ENCODE measurements around the gene SRRD.

The SRRD gene

DNA sequence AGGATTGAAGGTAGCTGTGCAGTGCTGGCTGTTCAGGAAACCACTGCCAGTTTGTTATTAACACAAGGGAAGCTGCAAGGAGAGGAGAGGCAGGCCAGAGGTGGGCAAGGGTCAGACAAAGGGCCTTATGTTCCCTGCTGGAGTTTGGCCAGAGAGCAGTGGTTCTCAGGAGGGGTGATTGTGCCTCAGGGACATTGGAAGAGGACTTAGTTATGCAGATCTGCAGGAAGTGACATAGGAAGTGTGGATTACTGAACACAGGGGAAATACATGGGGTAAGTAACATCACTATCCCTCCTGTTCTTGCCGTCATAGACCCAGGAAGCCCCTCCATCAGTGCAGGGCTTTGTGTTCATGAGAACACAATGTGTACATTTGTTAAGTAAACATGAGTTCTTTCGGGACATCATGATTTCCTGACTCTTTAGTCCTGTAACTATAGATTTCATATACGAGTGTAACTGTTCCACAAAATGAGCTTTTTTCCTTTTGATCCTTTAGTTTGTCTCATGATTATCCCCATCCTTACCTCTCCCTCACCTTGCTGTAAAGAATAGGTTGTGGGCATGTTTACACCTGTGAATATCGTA lies 5.9 kb downstream of the SRRD start:
- TF ChIP-seq, protein P1, sequence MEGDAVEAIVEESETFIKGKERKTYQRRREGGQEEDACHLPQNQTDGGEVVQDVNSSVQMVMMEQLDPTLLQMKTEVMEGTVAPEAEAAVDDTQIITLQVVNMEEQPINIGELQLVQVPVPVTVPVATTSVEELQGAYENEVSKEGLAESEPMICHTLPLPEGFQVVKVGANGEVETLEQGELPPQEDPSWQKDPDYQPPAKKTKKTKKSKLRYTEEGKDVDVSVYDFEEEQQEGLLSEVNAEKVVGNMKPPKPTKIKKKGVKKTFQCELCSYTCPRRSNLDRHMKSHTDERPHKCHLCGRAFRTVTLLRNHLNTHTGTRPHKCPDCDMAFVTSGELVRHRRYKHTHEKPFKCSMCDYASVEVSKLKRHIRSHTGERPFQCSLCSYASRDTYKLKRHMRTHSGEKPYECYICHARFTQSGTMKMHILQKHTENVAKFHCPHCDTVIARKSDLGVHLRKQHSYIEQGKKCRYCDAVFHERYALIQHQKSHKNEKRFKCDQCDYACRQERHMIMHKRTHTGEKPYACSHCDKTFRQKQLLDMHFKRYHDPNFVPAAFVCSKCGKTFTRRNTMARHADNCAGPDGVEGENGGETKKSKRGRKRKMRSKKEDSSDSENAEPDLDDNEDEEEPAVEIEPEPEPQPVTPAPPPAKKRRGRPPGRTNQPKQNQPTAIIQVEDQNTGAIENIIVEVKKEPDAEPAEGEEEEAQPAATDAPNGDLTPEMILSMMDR (IDR thresholded peaks at IDR 0.05; ENCODE audit: low read depth, low read length, missing control alignments) = no peak
- no peak overlapping the region for H3K4me3 ChIP-seq (ENCODE audit: low read depth, low read length)
- DNase-seq (ENCODE audit: low read depth) = no peak

DNA sequence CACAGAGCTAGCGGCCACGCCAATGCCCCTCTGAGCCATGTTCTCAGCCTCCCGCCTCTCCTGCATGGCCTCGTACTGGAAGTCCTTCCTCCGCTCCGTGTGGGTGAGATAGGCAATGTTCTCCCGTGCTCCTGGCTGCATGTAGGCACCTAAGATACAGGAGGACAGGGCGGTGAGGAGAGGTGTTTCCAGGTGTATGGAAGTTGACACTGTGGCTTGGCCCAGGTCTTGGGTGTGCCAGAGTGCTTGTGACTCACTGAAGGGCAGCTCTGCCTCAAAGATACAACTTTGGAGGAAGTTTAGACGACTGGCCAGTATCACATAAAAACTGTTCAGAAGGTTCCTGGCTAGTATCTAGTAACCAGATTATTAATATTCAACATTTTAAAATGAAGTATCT lies 8.5 kb downstream of the SRRD start:
- no peak for DNase-seq (ENCODE audit: low read depth)
- TF ChIP-seq, protein P1 (IDR thresholded peaks at IDR 0.05; ENCODE audit: low read depth, low read length, missing control alignments) = no peak
- no peak overlapping the region for H3K4me3 ChIP-seq (ENCODE audit: low read depth, low read length)

DNA sequence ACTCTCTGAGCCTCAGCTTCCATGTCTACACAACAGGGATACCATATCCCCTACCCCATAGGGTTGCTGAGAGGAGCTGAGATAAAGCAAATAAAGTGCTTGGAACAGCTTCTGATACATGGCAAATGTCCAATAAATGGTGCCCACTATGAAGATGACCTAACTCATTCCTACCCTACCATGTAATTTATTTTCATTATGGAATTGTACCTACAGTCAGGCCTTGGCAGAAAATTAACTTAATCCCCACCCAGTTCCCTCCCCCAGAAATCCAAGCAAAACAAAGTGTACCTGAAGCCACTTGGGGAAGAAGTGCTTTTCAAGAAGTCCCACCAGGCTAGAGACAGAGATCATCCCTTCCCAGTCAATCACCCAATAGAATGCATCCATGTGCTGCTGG lies 10.8 kb downstream of the SRRD start:
- no peak for DNase-seq (ENCODE audit: low read depth)
- TF ChIP-seq, protein P1 (IDR thresholded peaks at IDR 0.05; ENCODE audit: low read depth, low read length, missing control alignments) = no peak
- no peak overlapping the region for H3K4me3 ChIP-seq (ENCODE audit: low read depth, low read length)

DNA sequence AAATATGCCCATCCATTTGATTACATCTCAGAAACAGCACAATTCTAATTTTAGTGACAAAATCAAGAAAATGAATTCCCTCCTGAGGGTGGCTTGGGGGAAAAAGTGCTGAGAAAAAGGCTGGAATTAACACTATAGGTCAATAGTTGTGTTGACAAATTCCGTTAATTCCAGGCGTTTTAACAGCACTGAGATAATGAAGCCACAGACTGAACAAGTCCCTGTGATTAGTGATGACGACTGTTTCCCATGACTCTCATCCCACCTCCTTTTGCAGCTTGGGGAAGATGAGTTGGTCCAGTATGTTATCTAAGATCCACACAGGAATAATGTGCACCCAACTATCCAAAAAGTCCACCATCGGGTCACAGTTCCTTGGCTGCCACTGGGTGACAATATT lies 12.8 kb downstream of the SRRD start:
- DNase-seq (ENCODE audit: low read depth) = no peak
- TF ChIP-seq, protein P1 (IDR thresholded peaks at IDR 0.05; ENCODE audit: low read depth, low read length, missing control alignments) = no peak
- H3K4me3 ChIP-seq (ENCODE audit: low read depth, low read length) = no peak overlapping the region

DNA sequence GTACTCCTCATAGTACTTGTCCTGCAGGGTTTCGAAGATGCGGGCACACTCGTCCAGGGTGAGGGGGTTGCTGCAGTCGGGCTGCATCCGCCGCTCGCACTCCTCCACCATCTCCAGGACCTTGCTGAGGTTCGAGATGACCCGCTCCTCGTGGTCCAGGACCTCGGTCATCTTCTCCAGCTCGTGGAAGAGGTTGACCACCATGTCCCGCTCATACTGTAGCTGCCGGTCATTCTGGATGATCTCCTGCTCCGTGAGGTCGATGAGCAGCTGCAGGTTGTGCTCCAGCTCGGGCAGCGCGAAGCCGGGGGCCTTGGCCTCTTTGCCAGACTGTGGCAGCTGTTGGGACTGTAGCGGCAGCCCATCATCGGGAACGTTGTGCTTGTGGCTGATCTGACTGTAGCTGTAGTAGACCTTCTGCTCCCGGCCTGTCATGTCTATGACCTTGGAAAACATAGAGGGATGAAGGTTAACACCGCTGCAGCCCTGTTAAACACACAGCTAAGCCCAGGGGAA lies 15.6 kb downstream of the SRRD start:
- no peak overlapping the region for H3K4me3 ChIP-seq (ENCODE audit: low read depth, low read length)
- TF ChIP-seq, protein P1 (IDR thresholded peaks at IDR 0.05; ENCODE audit: low read depth, low read length, missing control alignments) = no peak
- no peak for DNase-seq (ENCODE audit: low read depth)

DNA sequence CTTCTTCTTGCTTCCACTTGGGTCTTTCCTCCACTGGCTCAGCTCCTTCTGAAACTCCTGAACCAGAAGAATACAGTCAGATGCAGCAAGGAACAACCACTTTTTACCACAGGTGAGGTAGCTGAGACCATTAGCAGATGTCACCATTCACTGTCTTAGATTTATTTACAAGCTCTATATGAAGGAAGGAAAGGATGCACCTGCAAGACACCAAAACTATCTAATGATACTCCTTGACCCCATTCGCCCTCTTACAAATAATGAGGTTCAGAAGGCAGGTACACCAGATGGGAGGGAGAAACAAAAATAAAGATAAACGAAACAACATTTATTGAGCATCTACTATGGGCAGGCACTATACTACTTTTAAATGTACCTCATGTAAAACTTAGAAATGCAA lies 18.3 kb downstream of the SRRD start:
- no peak overlapping the region for H3K4me3 ChIP-seq (ENCODE audit: low read depth, low read length)
- TF ChIP-seq, protein P1 (IDR thresholded peaks at IDR 0.05; ENCODE audit: low read depth, low read length, missing control alignments) = no peak
- no peak for DNase-seq (ENCODE audit: low read depth)
